Stimulated activated CD4-positive, alpha-beta T cell treated with anti-CD3 and anti-CD28 coated beads, Interleukin-12 subunit alpha, Interleukin-12 subunit beta, amount 100 ng/mL, for 4 hours (primary cell): ENCODE data around the gene PTH1R.
"Not testable (repeated sequence)": the region's sequence is repeated elsewhere in the genome, so short reads cannot be mapped to it uniquely, and the experiment has no call there.

ENCODE experiments used
- DNase-seq: peaks from one replicate; pipeline ENCODE4 v3.0.0-alpha.2; 2020

The PTH1R gene

GRCh38 chr3:46901591-46902187 lies 24.2 kb downstream of the PTH1R start:
- DNase-seq: no peak

GRCh38 chr3:46902188-46902631 lies 24.7 kb downstream of the PTH1R start:
- no peak for DNase-seq

- no peak for DNase-seq
Observed at GRCh38 chr3:46903341-46904302, 26.1 kb downstream of the PTH1R start.

- no peak for DNase-seq
Observed at GRCh38 chr3:46904303-46905212, 27.0 kb downstream of the PTH1R start.

- no peak for DNase-seq
Observed at GRCh38 chr3:46905213-46905560, 27.7 kb downstream of the PTH1R start.

GRCh38 chr3:46905661-46906451 lies 28.3 kb downstream of the PTH1R start:
- DNase-seq: no peak

GRCh38 chr3:46906471-46907058 lies 29.0 kb downstream of the PTH1R start:
- DNase-seq: no peak

- DNase-seq: no peak
Observed at GRCh38 chr3:46907271-46907670, 29.8 kb downstream of the PTH1R start.

GRCh38 chr3:46907960-46908293 lies 30.4 kb downstream of the PTH1R start:
- DNase-seq: no peak

- no peak for DNase-seq
Observed at GRCh38 chr3:46908294-46908985, 30.9 kb downstream of the PTH1R start.

- no peak for DNase-seq
Observed at GRCh38 chr3:46908986-46909534, 31.5 kb downstream of the PTH1R start.

GRCh38 chr3:46909535-46910161 lies 32.1 kb downstream of the PTH1R start:
- peak; percentile 71 for DNase-seq

- DNase-seq: no peak
Observed at GRCh38 chr3:46910166-46910760, 32.7 kb downstream of the PTH1R start.

GRCh38 chr3:46910914-46911313 lies 33.4 kb downstream of the PTH1R start:
- DNase-seq: not testable (repeated sequence)

- no peak for DNase-seq
Observed at GRCh38 chr3:46912986-46913385, 35.5 kb downstream of the PTH1R start.

GRCh38 chr3:46913644-46914043 lies 36.1 kb downstream of the PTH1R start:
- DNase-seq: no peak

- no peak for DNase-seq
Observed at GRCh38 chr3:46914849-46915248, 37.3 kb downstream of the PTH1R start.

GRCh38 chr3:46915297-46915822 lies 37.8 kb downstream of the PTH1R start:
- DNase-seq: no peak

- DNase-seq: no peak
Observed at GRCh38 chr3:46916278-46916677, 38.8 kb downstream of the PTH1R start.

- no peak for DNase-seq
Observed at GRCh38 chr3:46916799-46917198, 39.3 kb downstream of the PTH1R start.
